ENCODE measurements around the gene SEMA3E.

- TF ChIP-seq POLR2A (IDR thresholded peaks at IDR 0.05; ENCODE audit: low read depth, low read length), result no peak
- no peak for TF ChIP-seq TAF1 (IDR thresholded peaks at IDR 0.05; ENCODE audit: borderline replicate concordance, low read depth, low read length)
- no peak for TF ChIP-seq CEBPB (IDR thresholded peaks at IDR 0.05; ENCODE audit: borderline replicate concordance in 1 of 2, low read depth in 2 of 2, low read length in 2 of 2)
- TF ChIP-seq ZNF274 (IDR thresholded peaks at IDR 0.05; ENCODE audit: insufficient read depth, insufficient read length), result no peak
- no peak for TF ChIP-seq SUZ12 (IDR thresholded peaks at IDR 0.05; ENCODE audit: unreplicated experiment)
- no peak for TF ChIP-seq EP300 (IDR thresholded peaks at IDR 0.05; ENCODE audit: borderline replicate concordance in 1 of 2, control insufficient read depth in 1 of 2, low read depth in 2 of 2, low read length in 2 of 2)
- no peak for TF ChIP-seq PAX8 (IDR thresholded peaks at IDR 0.05)
- no peak for TF ChIP-seq REST (IDR thresholded peaks at IDR 0.05; ENCODE audit: low read depth, low read length)
- TF ChIP-seq CTCF (IDR thresholded peaks at IDR 0.05 in 2 of 3, conservative IDR thresholded peaks at IDR 0.05 in 1 of 3; ENCODE audit: control insufficient read depth in 2 of 3, extremely low read depth in 1 of 3, insufficient read depth in 1 of 3, low read depth in 3 of 3, low read length in 3 of 3), result no peak
These were observed 201.3 kb downstream of the SEMA3E start for GRCh38 chr7:83447681-83448080.

Data from GM12878 (cell line).